HepG2 (cell line): ENCODE results near the gene GALK2. TPM values are rescaled to one million over a fixed set of nuclear protein-coding genes. Genes with fewer than 3 reads are reported as not detected.

Experiments used
- ATAC-seq: fragments of 200-7000 bp; cut with Tn5 transposase; 3 replicates; pipeline ENCODE4 v1.9.1; 2020; ENCODE audit warnings: mild to moderate bottlenecking, moderate library complexity
- BruUV-seq: library from RNA; stranded (reverse); fragments of 400-500 nt; replicated peaks from 2 replicates; lab custom pipeline; 2021; lab: Mats Ljungman, UMichigan
- CTCF ChIA-PET: fragments of 300-600 bp; formaldehyde crosslinking; extraction: SDS; loops from one replicate; lab custom pipeline; 2021; ENCODE audit warnings: low total read pairs, inconsistent platforms, low intra/inter-chr PET ratio; lab: Yijun Ruan, JAX
- POLR2A ChIA-PET: fragments of 350-600 bp; sonication (Branson Sonifier 250); formaldehyde crosslinking; loops from one replicate; lab custom pipeline; 2020; ENCODE audit warnings: antibody characterized with exemption, inconsistent platforms; lab: Yijun Ruan, JAX
- DNase-seq: peaks from one replicate; pipeline ENCODE4 v3.0.0-alpha.2; 2015; ENCODE audit warnings: low spot score
- FAIRE-seq: peaks from 3 replicates; lab custom pipeline; 2011; peaks lifted over from hg19 to GRCh38; lab: Jason Lieb, UNC
- H2AFZ ChIP-seq: one replicate; pipeline ENCODE4 v1.6.1; 2011; ENCODE audit warnings: low read length, inconsistent platforms
- H3K27ac ChIP-seq: fragments of 300-600 bp; 3 replicates; pipeline ENCODE4 v1.8.0; 2011; ENCODE audit warnings: mixed run types, mild to moderate bottlenecking, mixed read lengths, low read length, inconsistent platforms; ENCODE audit not compliant: insufficient read depth; ENCODE audit errors: extremely low read length
- H3K27me3 ChIP-seq, 2 experiments: fragments of 200-600 bp in 1 of 2; 2 replicates in 1 of 2; 3 replicates in 1 of 2; pipeline versions ENCODE4 v1.6.0 to v1.8.0; 2011; ENCODE audit warnings: low read length in 2 of 2, mild to moderate bottlenecking in 2 of 2, moderate library complexity in 2 of 2, inconsistent platforms in 1 of 2; ENCODE audit not compliant: insufficient read depth in 2 of 2, control insufficient read depth in 1 of 2
- H3K36me3 ChIP-seq, 2 experiments: fragments of 200-600 bp in 1 of 2; replicated peaks in 1 of 2; 2 replicates in 1 of 2; 3 replicates in 1 of 2; pipeline versions ENCODE4 v1.5.1 to v1.8.0; 2011; ENCODE audit warnings: low read length in 2 of 2, inconsistent platforms in 1 of 2; ENCODE audit not compliant: insufficient read depth in 2 of 2, control insufficient read depth in 1 of 2
- H3K4me1 ChIP-seq: 2 replicates; pipeline ENCODE4 v1.5.1; 2012; ENCODE audit warnings: low read length, inconsistent platforms; ENCODE audit not compliant: insufficient read depth
- H3K4me2 ChIP-seq: 2 replicates; pipeline ENCODE4 v1.6.0; 2011; ENCODE audit warnings: low read depth, low read length, inconsistent platforms
- H3K4me3 ChIP-seq, 3 experiments: fragments of 200-600 bp in 1 of 3; sonication (generic), shearing (Covaris generic) in 1 of 3; replicated peaks in 1 of 3; 2 replicates each; pipeline ENCODE4 v1.5.1; 2011 to 2016; ENCODE audit warnings: low read length in 3 of 3, inconsistent platforms in 2 of 3, low read depth in 2 of 3, mild to moderate bottlenecking in 2 of 3, control low read depth in 1 of 3, mixed read lengths in 1 of 3; ENCODE audit not compliant: insufficient read depth in 1 of 3
- H3K79me2 ChIP-seq: one replicate; pipeline ENCODE4 v1.6.1; 2011; ENCODE audit warnings: low read length, inconsistent platforms; ENCODE audit not compliant: insufficient read depth
- H3K9ac ChIP-seq: 2 replicates; pipeline ENCODE4 v1.6.0; 2011; ENCODE audit warnings: mild to moderate bottlenecking, low read depth, low read length, inconsistent platforms; ENCODE audit not compliant: insufficient read depth
- H3K9me3 ChIP-seq: 2 replicates; pipeline ENCODE4 v1.5.1; 2012; ENCODE audit warnings: mild to moderate bottlenecking, low read length
- H4K20me1 ChIP-seq: 2 replicates; pipeline ENCODE4 v1.6.0; 2011; ENCODE audit warnings: inconsistent platforms, mild to moderate bottlenecking, low read length, moderate library complexity; ENCODE audit not compliant: insufficient read depth
- CC2D1A ChIP-seq: sonication (generic); formaldehyde crosslinking; IDR thresholded peaks from 2 replicates; pipeline ENCODE4 v1.8.1; 2023; ENCODE audit warnings: mild to moderate bottlenecking, missing genetic modification reagents
- FOXC1 ChIP-seq: sonication (generic); formaldehyde crosslinking; IDR thresholded peaks from 2 replicates; pipeline ENCODE4 v1.8.0; 2022; ENCODE audit warnings: mild to moderate bottlenecking, missing genetic modification reagents, borderline replicate concordance
- FOXP1 ChIP-seq, 2 experiments: fragments of 450-650 bp in 1 of 2; IDR thresholded peaks; 2 replicates each; pipeline ENCODE4 v1.6.1; 2017 to 2018; ENCODE audit warnings: antibody characterized with exemption in 1 of 2
- HOXA7 ChIP-seq: sonication (generic); formaldehyde crosslinking; IDR thresholded peaks from 2 replicates; pipeline ENCODE4 v1.8.1; 2022; ENCODE audit warnings: mild to moderate bottlenecking, missing genetic modification reagents, moderate library complexity
- KDM1A ChIP-seq: IDR thresholded peaks from 2 replicates; pipeline ENCODE4 v1.6.1; 2016; ENCODE audit warnings: missing compliant biosample characterization
- KLF11 ChIP-seq: IDR thresholded peaks from 2 replicates; pipeline ENCODE4 v1.6.1; 2016; ENCODE audit warnings: missing compliant biosample characterization
- LCORL ChIP-seq, 2 experiments: fragments of 450-650 bp in 1 of 2; sonication (generic) in 1 of 2; formaldehyde crosslinking in 1 of 2; IDR thresholded peaks; 2 replicates each; pipeline versions ENCODE4 v1.5.0 to v1.6.1; 2017 to 2020; ENCODE audit warnings: antibody characterized with exemption in 1 of 2, missing genetic modification reagents in 1 of 2
- PHF8 ChIP-seq: sonication (generic); formaldehyde crosslinking; IDR thresholded peaks from 2 replicates; pipeline ENCODE4 v1.5.0; 2020; ENCODE audit warnings: missing genetic modification reagents
- SNAPC2 ChIP-seq: sonication (generic); formaldehyde crosslinking; IDR thresholded peaks from 2 replicates; pipeline ENCODE4 v1.8.1; 2022; ENCODE audit warnings: mild to moderate bottlenecking, missing genetic modification reagents
- ZNF543 ChIP-seq: sonication (generic); formaldehyde crosslinking; IDR thresholded peaks from 2 replicates; pipeline ENCODE4 v1.4.0; 2020; ENCODE audit warnings: mild to moderate bottlenecking, missing genetic modification reagents
- ZSCAN25 ChIP-seq: sonication (generic); formaldehyde crosslinking; IDR thresholded peaks from 2 replicates; pipeline ENCODE4 v1.8.0; 2022; ENCODE audit warnings: mild to moderate bottlenecking, missing genetic modification reagents
- WGBS: methylation state at CpG from one replicate; pipeline ENCODE4 v1.1.6; 2017; ENCODE audit warnings: low lambda C conversion rate; 5-methylcytosine and 5-hydroxymethylcytosine counted together
- in situ Hi-C: cut with HindIII; loops from 2 replicates; pipeline ENCODE4 v1.10.0; 2017; ENCODE audit warnings: low pct_unique_long_range_greater_than_20kb; ENCODE audit not compliant: extremely low pct_ligation_motif_present
- intact Hi-C: fragments of 100-400 bp; cut with micrococcal nuclease; formaldehyde crosslinking; loops from one replicate; pipeline ENCODE4 v1.10.0; 2022; ENCODE audit not compliant: unreplicated experiment
- polyA plus RNA-seq, 8 experiments: library from polyadenylated mRNA; depleted of rRNA in 3 of 8; stranded (reverse) in 7 of 8; unstranded in 1 of 8; fragments of >200 nt; fragmentation: Illumina TruSeq in 4 of 8; extraction: Trizol in 4 of 8; gene quantifications; 2 replicates each; pipeline versions ENCODE4 v1.2.1 to v1.2.3, GENCODE V29; 2011 to 2016; ENCODE audit warnings: low read depth in 4 of 8, missing spikeins in 1 of 8, mixed read lengths in 1 of 8; ENCODE audit not compliant: insufficient read depth in 1 of 8
- total RNA-seq, 5 experiments: library from RNA; depleted of rRNA; stranded (reverse); fragments of >200 nt; fragmentation: Illumina TruSeq; extraction: Trizol; gene quantifications; 2 replicates each; pipeline ENCODE4 v1.2.3, GENCODE V29; 2016; ENCODE audit warnings: low read depth in 1 of 5
- TF ChIP-seq, protein P1 (sequence below): sonication (generic); formaldehyde crosslinking; IDR thresholded peaks from 2 replicates; pipeline ENCODE4 v1.8.1; 2022; ENCODE audit warnings: mild to moderate bottlenecking, missing genetic modification reagents
- TF ChIP-seq, protein P2 (sequence below): sonication (generic); formaldehyde crosslinking; IDR thresholded peaks from 2 replicates; pipeline ENCODE4 v1.5.1; 2020; ENCODE audit warnings: missing genetic modification reagents, mild to moderate bottlenecking, borderline replicate concordance
- TF ChIP-seq, protein P3 (sequence below): sonication (generic); formaldehyde crosslinking; conservative IDR thresholded peaks from 2 replicates; pipeline ENCODE4 v1.4.0; 2020; ENCODE audit warnings: mild to moderate bottlenecking, missing genetic modification reagents, moderate library complexity

GALK2 gene
- total and polyA plus RNA-seq, 2 of the 13 experiments (the other 11 are each of a cell fraction or from before 2014, with no cell fraction given): 17.6 to 32.8 TPM

DNA sequence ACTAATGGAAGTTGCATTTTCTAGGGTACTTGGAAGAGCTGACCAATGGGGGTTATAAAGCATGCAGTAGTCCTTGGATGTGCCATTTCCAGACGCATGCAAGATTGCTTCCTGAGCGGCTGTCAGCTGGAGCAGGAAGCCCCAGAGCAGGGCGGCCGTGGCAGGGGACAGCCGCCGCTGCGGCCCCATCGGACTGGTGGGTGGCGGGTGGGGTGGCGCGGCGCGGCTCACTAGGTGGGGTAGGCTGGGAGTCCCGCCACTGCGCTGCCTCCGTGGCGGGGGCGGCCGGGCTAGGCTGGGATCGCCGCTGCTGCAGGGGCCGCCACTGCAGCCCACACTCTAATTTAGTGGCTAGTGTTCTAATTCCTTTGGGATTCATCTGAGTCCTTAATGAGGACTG lies 196.4 kb downstream of the GALK2 start:
- no peaks in the 10 kb centered on the region for H3K9me3 ChIP-seq
- H3K9ac ChIP-seq: no peak overlapping the region
- ATAC-seq: no peak
- H4K20me1 ChIP-seq: no peaks in the 10 kb centered on the region
- in situ Hi-C loops (no loop called here), intact Hi-C loops (no loop called here)
- no peaks in the 10 kb centered on the region for H3K36me3 ChIP-seq
- H2AFZ ChIP-seq: no peak overlapping the region
- TF ChIP-seq KLF11 (CRISPR knock-in tag) (no peak), PHF8 (CRISPR knock-in tag) (no peak), CC2D1A (CRISPR knock-in tag) (no peak), ZNF543 (CRISPR knock-in tag) (no peak), FOXC1 (CRISPR knock-in tag) (no peak), SNAPC2 (CRISPR knock-in tag) (no peak), HOXA7 (CRISPR knock-in tag) (no peak), LCORL (IDR thresholded peaks at IDR 0.05) (no peak), LCORL (CRISPR knock-in tag; IDR thresholded peaks at IDR 0.05) (no peak), KDM1A (no peak), FOXP1 (IDR thresholded peaks at IDR 0.05) (no peak), FOXP1 (CRISPR knock-in tag; IDR thresholded peaks at IDR 0.05) (no peak), ZSCAN25 (CRISPR knock-in tag) (no peak)
- TF ChIP-seq, protein P1, sequence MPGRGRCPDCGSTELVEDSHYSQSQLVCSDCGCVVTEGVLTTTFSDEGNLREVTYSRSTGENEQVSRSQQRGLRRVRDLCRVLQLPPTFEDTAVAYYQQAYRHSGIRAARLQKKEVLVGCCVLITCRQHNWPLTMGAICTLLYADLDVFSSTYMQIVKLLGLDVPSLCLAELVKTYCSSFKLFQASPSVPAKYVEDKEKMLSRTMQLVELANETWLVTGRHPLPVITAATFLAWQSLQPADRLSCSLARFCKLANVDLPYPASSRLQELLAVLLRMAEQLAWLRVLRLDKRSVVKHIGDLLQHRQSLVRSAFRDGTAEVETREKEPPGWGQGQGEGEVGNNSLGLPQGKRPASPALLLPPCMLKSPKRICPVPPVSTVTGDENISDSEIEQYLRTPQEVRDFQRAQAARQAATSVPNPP (CRISPR knock-in tag): no peak
- TF ChIP-seq, protein P2, sequence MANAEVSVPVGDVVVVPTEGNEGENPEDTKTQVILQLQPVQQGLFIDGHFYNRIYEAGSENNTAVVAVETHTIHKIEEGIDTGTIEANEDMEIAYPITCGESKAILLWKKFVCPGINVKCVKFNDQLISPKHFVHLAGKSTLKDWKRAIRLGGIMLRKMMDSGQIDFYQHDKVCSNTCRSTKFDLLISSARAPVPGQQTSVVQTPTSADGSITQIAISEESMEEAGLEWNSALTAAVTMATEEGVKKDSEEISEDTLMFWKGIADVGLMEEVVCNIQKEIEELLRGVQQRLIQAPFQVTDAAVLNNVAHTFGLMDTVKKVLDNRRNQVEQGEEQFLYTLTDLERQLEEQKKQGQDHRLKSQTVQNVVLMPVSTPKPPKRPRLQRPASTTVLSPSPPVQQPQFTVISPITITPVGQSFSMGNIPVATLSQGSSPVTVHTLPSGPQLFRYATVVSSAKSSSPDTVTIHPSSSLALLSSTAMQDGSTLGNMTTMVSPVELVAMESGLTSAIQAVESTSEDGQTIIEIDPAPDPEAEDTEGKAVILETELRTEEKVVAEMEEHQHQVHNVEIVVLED (CRISPR knock-in tag): no peak
- TF ChIP-seq, protein P3, sequence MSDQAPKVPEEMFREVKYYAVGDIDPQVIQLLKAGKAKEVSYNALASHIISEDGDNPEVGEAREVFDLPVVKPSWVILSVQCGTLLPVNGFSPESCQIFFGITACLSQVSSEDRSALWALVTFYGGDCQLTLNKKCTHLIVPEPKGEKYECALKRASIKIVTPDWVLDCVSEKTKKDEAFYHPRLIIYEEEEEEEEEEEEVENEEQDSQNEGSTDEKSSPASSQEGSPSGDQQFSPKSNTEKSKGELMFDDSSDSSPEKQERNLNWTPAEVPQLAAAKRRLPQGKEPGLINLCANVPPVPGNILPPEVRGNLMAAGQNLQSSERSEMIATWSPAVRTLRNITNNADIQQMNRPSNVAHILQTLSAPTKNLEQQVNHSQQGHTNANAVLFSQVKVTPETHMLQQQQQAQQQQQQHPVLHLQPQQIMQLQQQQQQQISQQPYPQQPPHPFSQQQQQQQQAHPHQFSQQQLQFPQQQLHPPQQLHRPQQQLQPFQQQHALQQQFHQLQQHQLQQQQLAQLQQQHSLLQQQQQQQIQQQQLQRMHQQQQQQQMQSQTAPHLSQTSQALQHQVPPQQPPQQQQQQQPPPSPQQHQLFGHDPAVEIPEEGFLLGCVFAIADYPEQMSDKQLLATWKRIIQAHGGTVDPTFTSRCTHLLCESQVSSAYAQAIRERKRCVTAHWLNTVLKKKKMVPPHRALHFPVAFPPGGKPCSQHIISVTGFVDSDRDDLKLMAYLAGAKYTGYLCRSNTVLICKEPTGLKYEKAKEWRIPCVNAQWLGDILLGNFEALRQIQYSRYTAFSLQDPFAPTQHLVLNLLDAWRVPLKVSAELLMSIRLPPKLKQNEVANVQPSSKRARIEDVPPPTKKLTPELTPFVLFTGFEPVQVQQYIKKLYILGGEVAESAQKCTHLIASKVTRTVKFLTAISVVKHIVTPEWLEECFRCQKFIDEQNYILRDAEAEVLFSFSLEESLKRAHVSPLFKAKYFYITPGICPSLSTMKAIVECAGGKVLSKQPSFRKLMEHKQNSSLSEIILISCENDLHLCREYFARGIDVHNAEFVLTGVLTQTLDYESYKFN (CRISPR knock-in tag): no peak
- H3K79me2 ChIP-seq: no peaks in the 10 kb centered on the region
- no peak for DNase-seq
- BruUV-seq: no TSS peak
- H3K27me3 ChIP-seq: no peaks in the 10 kb centered on the region
- H3K4me1 ChIP-seq: no peaks in the 10 kb centered on the region
- ChIA-PET CTCF (no interaction called here), POLR2A (no interaction called here)
- H3K4me3 ChIP-seq: no peak overlapping the region
- no peak for FAIRE-seq
- 90% methylated on average over 5 of the region's 22 CpGs for WGBS
- H3K4me2 ChIP-seq: no peak overlapping the region
- H3K27ac ChIP-seq: no peak overlapping the region
